Duodenal mucosa (tissue), 2 donors: ENCODE results near the gene DOK6.
"Not testable (repeated sequence)": the region's sequence is repeated elsewhere in the genome, so short reads cannot be mapped to it uniquely, and the experiment has no call there.

Experiments
- H3K27ac ChIP-seq: one replicate; pipeline ENCODE4 v1.7.0; 2013; ENCODE audit warnings: low read depth, low read length
- H3K27me3 ChIP-seq, 2 donors: one replicate each; pipeline ENCODE4 v1.7.0; 2013; ENCODE audit warnings: low read length in 2 of 2, control low read depth in 1 of 2; ENCODE audit not compliant: insufficient read depth in 2 of 2, control insufficient read depth in 1 of 2
- H3K36me3 ChIP-seq, 2 donors: one replicate each; pipeline ENCODE4 v1.7.0; 2013; ENCODE audit warnings: low read length in 2 of 2, control low read depth in 1 of 2; ENCODE audit not compliant: insufficient read depth in 2 of 2, control insufficient read depth in 1 of 2
- H3K4me1 ChIP-seq, 2 donors: one replicate each; pipeline ENCODE4 v1.7.0; 2013; ENCODE audit warnings: low read length in 2 of 2, control low read depth in 1 of 2; ENCODE audit not compliant: insufficient read depth in 2 of 2, control insufficient read depth in 1 of 2
- H3K4me3 ChIP-seq, 2 donors: one replicate each; pipeline ENCODE4 v1.7.0; 2013; ENCODE audit warnings: low read length in 2 of 2, low read depth in 1 of 2
- H3K9ac ChIP-seq, 2 donors: one replicate each; pipeline ENCODE4 v1.7.0; 2013; ENCODE audit warnings: low read length in 2 of 2, low read depth in 1 of 2
- H3K9me3 ChIP-seq, 2 donors: one replicate each; pipeline ENCODE4 v1.7.0; 2013; ENCODE audit warnings: low read length in 2 of 2, control low read depth in 1 of 2; ENCODE audit not compliant: control insufficient read depth in 1 of 2

The DOK6 gene

GRCh38 chr18:69834980-69835379, 434.3 kb downstream of the DOK6 start:
- not testable (repeated sequence) for H3K4me3 ChIP-seq

GRCh38 chr18:69838003-69838402, 437.3 kb downstream of the DOK6 start:
- Histone ChIP-seq H3K36me3 (no peaks in the 10 kb centered on the region), H3K4me3 (no peak overlapping the region), H3K9ac (no peak overlapping the region), H3K27me3 (no peaks in the 10 kb centered on the region), H3K4me1 (no peaks in the 10 kb centered on the region), H3K27ac (no peak overlapping the region), H3K9me3 (no peaks in the 10 kb centered on the region)

More at GRCh38 chr18:69834980-69835379, 434.3 kb downstream of the DOK6 start:
- H3K27ac ChIP-seq, H3K4me1 ChIP-seq, H3K9me3 ChIP-seq, H3K36me3 ChIP-seq, H3K27me3 ChIP-seq, H3K9ac ChIP-seq: not testable (repeated sequence)

- Histone ChIP-seq H3K9ac (no peak overlapping the region), H3K9me3 (no peaks in the 10 kb centered on the region), H3K27ac (no peak overlapping the region), H3K4me3 (no peak overlapping the region), H3K4me1 (no peaks in the 10 kb centered on the region), H3K27me3 (no peaks in the 10 kb centered on the region), H3K36me3 (no peaks in the 10 kb centered on the region)
Measured at GRCh38 chr18:69838620-69839411, 438.1 kb downstream of the DOK6 start.

- Histone ChIP-seq H3K9ac (no peak overlapping the region), H3K4me1 (no peaks in the 10 kb centered on the region), H3K27ac (no peak overlapping the region), H3K27me3 (no peaks in the 10 kb centered on the region), H3K36me3 (no peaks in the 10 kb centered on the region), H3K4me3 (no peak overlapping the region), H3K9me3 (no peaks in the 10 kb centered on the region)
Measured at GRCh38 chr18:69839497-69839896, 438.8 kb downstream of the DOK6 start.

GRCh38 chr18:69840001-69840400, 439.3 kb downstream of the DOK6 start:
- no peak overlapping the region for H3K27ac ChIP-seq
- H3K9me3 ChIP-seq: no peaks in the 10 kb centered on the region

GRCh38 chr18:69840445-69840844, 439.8 kb downstream of the DOK6 start:
- H3K9me3 ChIP-seq: no peaks in the 10 kb centered on the region
- H3K4me1 ChIP-seq: no peaks in the 10 kb centered on the region
- H3K36me3 ChIP-seq: no peaks in the 10 kb centered on the region
- H3K9ac ChIP-seq: no peak overlapping the region
- no peaks in the 10 kb centered on the region for H3K27me3 ChIP-seq
- H3K4me3 ChIP-seq: no peak overlapping the region
- no peak overlapping the region for H3K27ac ChIP-seq

More at GRCh38 chr18:69840001-69840400, 439.3 kb downstream of the DOK6 start:
- Histone ChIP-seq H3K27me3 (no peaks in the 10 kb centered on the region), H3K4me3 (no peak overlapping the region), H3K4me1 (no peaks in the 10 kb centered on the region), H3K9ac (no peak overlapping the region), H3K36me3 (no peaks in the 10 kb centered on the region)

GRCh38 chr18:69841117-69841516, 440.4 kb downstream of the DOK6 start:
- no peaks in the 10 kb centered on the region for H3K4me1 ChIP-seq
- no peak overlapping the region for H3K4me3 ChIP-seq
- no peak overlapping the region for H3K27ac ChIP-seq
- no peaks in the 10 kb centered on the region for H3K27me3 ChIP-seq
- no peaks in the 10 kb centered on the region for H3K9me3 ChIP-seq
- H3K9ac ChIP-seq: no peak overlapping the region
- H3K36me3 ChIP-seq: no peaks in the 10 kb centered on the region

- Histone ChIP-seq H3K4me1 (no peaks in the 10 kb centered on the region), H3K9ac (no peak overlapping the region), H3K4me3 (no peak overlapping the region), H3K36me3 (no peaks in the 10 kb centered on the region), H3K9me3 (no peaks in the 10 kb centered on the region), H3K27ac (no peak overlapping the region), H3K27me3 (no peaks in the 10 kb centered on the region)
Measured at GRCh38 chr18:69843015-69843414, 442.3 kb downstream of the DOK6 start.

- H3K4me1 ChIP-seq: no peaks in the 10 kb centered on the region
- no peaks in the 10 kb centered on the region for H3K36me3 ChIP-seq
- H3K9ac ChIP-seq: no peak overlapping the region
- no peak overlapping the region for H3K27ac ChIP-seq
- H3K27me3 ChIP-seq: no peaks in the 10 kb centered on the region
- no peaks in the 10 kb centered on the region for H3K9me3 ChIP-seq
- no peak overlapping the region for H3K4me3 ChIP-seq
Measured at GRCh38 chr18:69844656-69845055, 444.0 kb downstream of the DOK6 start.

GRCh38 chr18:69845593-69846506, 445.2 kb downstream of the DOK6 start:
- H3K27me3 ChIP-seq: no peaks in the 10 kb centered on the region
- H3K4me1 ChIP-seq: no peaks in the 10 kb centered on the region
- H3K36me3 ChIP-seq: no peaks in the 10 kb centered on the region
- H3K4me3 ChIP-seq: no peak overlapping the region
- H3K27ac ChIP-seq: no peak overlapping the region
- H3K9me3 ChIP-seq: no peaks in the 10 kb centered on the region
- H3K9ac ChIP-seq: no peak overlapping the region
